Heart left ventricle (tissue), 16 donors: ENCODE results near the gene WDR44. TPM values are rescaled to one million over a fixed set of nuclear protein-coding genes. Genes with fewer than 3 reads are reported as not detected.

Experiments used
- ATAC-seq, 4 donors: fragments of 200-7000 bp; cut with Tn5 transposase; one replicate each; pipeline ENCODE4 v1.9.1; 2020 to 2022; ENCODE audit warnings: moderate library complexity in 4 of 4, mild to moderate bottlenecking in 3 of 4, moderate number of reproducible peaks in 1 of 4
- DNase-seq, 5 donors: peaks; one replicate each; pipeline ENCODE4 v3.0.0-alpha.2; 2020
- H3K27ac ChIP-seq, 12 donors: fragments of 200-600 bp; sonication (generic) in 4 of 12; one replicate each; pipeline versions ENCODE4 v1.5.0 to v1.8.0; 2016 to 2022; ENCODE audit warnings: mild to moderate bottlenecking in 2 of 12
- H3K27me3 ChIP-seq, 9 donors: fragments of 200-600 bp; sonication (generic) in 2 of 9; one replicate each; pipeline versions ENCODE4 v1.5.1 to v1.8.0; 2016 to 2022; ENCODE audit warnings: mild to moderate bottlenecking in 3 of 9
- H3K36me3 ChIP-seq, 9 donors: fragments of 200-600 bp; sonication (generic) in 2 of 9; one replicate each; pipeline versions ENCODE4 v1.5.0 to v1.8.0; 2018 to 2022; ENCODE audit warnings: mild to moderate bottlenecking in 2 of 9
- H3K4me1 ChIP-seq, 12 donors: fragments of 200-600 bp; sonication (generic) in 4 of 12; one replicate each; pipeline versions ENCODE4 v1.5.0 to v1.8.0; 2016 to 2022; ENCODE audit warnings: mild to moderate bottlenecking in 3 of 12
- H3K4me3 ChIP-seq, 12 donors: fragments of 200-600 bp; sonication (generic) in 4 of 12; one replicate each; pipeline versions ENCODE4 v1.5.0 to v1.8.0; 2017 to 2022; ENCODE audit warnings: mild to moderate bottlenecking in 9 of 12, moderate library complexity in 4 of 12
- H3K9me3 ChIP-seq, 12 donors: fragments of 200-600 bp; sonication (generic) in 4 of 12; one replicate each; pipeline versions ENCODE4 v1.5.0 to v1.8.0; 2016 to 2022; ENCODE audit warnings: mild to moderate bottlenecking in 1 of 12
- CTCF ChIP-seq, 12 donors: fragments of 200-600 bp; sonication (generic) in 4 of 12; IDR thresholded peaks; one replicate each; pipeline versions ENCODE4 v1.5.0 to v1.8.0; 2018 to 2022; ENCODE audit warnings: antibody characterized with exemption in 12 of 12, mild to moderate bottlenecking in 5 of 12
- POLR2A ChIP-seq, 2 donors: fragments of 450-650 bp; IDR thresholded peaks; one replicate each; pipeline ENCODE4 v1.6.1; 2017; ENCODE audit warnings: antibody characterized with exemption in 2 of 2, mild to moderate bottlenecking in 2 of 2, moderate library complexity in 2 of 2
- WGBS, 4 donors: extraction: QIAGEN DNeasy Blood & Tissue Kit in 2 of 4; methylation state at CpG; one replicate each; pipeline versions ENCODE4 v1.1.5 to v1.1.7; 2013 to 2018; 5-methylcytosine and 5-hydroxymethylcytosine counted together
- intact Hi-C, 10 donors: fragments of 100-400 bp; cut with DNase I; formaldehyde crosslinking; loops; one replicate each; pipeline versions ENCODE4 v1.11.1 to v1.14.2; 2022
- polyA plus RNA-seq, 2 donors: library from polyadenylated mRNA; stranded (reverse); fragments of 200-250 nt; gene quantifications; one replicate each; pipeline ENCODE4 v1.2.3, GENCODE V29; 2013
- total RNA-seq, 9 donors: library from RNA; depleted of rRNA in 2 of 9; stranded (reverse); fragments of >200 nt in 2 of 9; fragmentation: NEBNext Ultra II Directional in 3 of 9; extraction: Animal tissue kit (Norgen Biotek cat#: 25700) in 3 of 9; gene quantifications; one replicate each; pipeline versions ENCODE4 v1.1.0 to v1.2.4, GENCODE V29; 2016 to 2023
- donor health status: ischemic (EF 13 %, LVEDD 7.1; RV severe dilation, severe dysfunction).
- donor health status: healthy with polysubstance abuse.
- donor health status: DM: no; HTN: yes; CAD: no.
- donor health status: DM: no; HTN: no; CAD: no.
- donor health status: ischemic (EF 25% LVEDD 6.9; RV normal size, moderate dysfunction).
- donor health status: ischemic (EF 25% LVEDD 5.7; RV mildly dilated, moderate dysfunction).
- donor health status: healthy.
- donor health status: DM: yes; HTN: yes; CAD: no.
- donor health status: ischemic (EF 35%, LVEDD 5.7; RV mildly dilated, moderate dysfunction).
- donor health status: nonischemic (EF 11% LVEDD 7.7; RV severe dilation, severe dysfunction).
- donor health status: DM: yes; HTN: yes; CAD: no.
- donor health status: PGD.
- donor health status: ischemic (EF 29% LVEDD 5.4; RV normal size, mild dysfunction).
- donor health status: nonischemic (EF 23%, LVEDD 6.1; RV moderate dilation, normal function).

Gene WDR44
- total and polyA plus RNA-seq, 11 donors, result 3.0 to 18.0 (median 14.3) TPM

- ATAC-seq (no peak), DNase-seq (no peak)
- Histone ChIP-seq H3K36me3 (no peaks in the 10 kb centered on the region), H3K27me3 (peaks cover 0 to 5% (median 0%) of the 10 kb centered on the region in 9 donors), H3K4me1 (no peaks in the 10 kb centered on the region), H3K4me3 (no peak overlapping the region), H3K27ac (no peak overlapping the region), H3K9me3 (no peaks in the 10 kb centered on the region)
- WGBS, 4 donors, result 74 to 87% (median 80%) methylated on average over 4 of the region's 4 CpGs
- intact Hi-C loops, result no loop called here
- TF ChIP-seq POLR2A (IDR thresholded peaks at IDR 0.05) (no peak), CTCF (IDR thresholded peaks at IDR 0.05) (no peak)
Measured at GRCh38 chrX:118324588-118324987, 21.3 kb upstream of the WDR44 start.

GRCh38 chrX:118325453-118325852 is 20.5 kb upstream of the WDR44 start:
- no peaks in the 10 kb centered on the region for H3K36me3 ChIP-seq
- peak in 3 of 12 donors; percentile 15 to 27 (median 17) for TF ChIP-seq CTCF (IDR thresholded peaks at IDR 0.05)
- TF ChIP-seq POLR2A (IDR thresholded peaks at IDR 0.05), result no peak
- H3K4me1 ChIP-seq, result no peaks in the 10 kb centered on the region
- H3K27ac ChIP-seq, result no peak overlapping the region
- whole genome bisulfite sequencing, 4 donors, result 48 to 63% (median 58%) methylated on average over 2 of the region's 2 CpGs
- H3K27me3 ChIP-seq, result peaks cover 0 to 5% (median 0%) of the 10 kb centered on the region in 9 donors
- no peak for DNase-seq
- H3K9me3 ChIP-seq, result no peaks in the 10 kb centered on the region
- ATAC-seq, result no peak
- H3K4me3 ChIP-seq, result no peak overlapping the region
- intact Hi-C loops, result no loop called here

GRCh38 chrX:118329175-118329574 is 16.7 kb upstream of the WDR44 start:
- H3K27me3 ChIP-seq, result peaks cover 0 to 5% (median 0%) of the 10 kb centered on the region in 9 donors
- H3K27ac ChIP-seq, result no peak overlapping the region
- intact Hi-C loops, result no loop called here
- WGBS, 4 donors, result 8 to 31% (median 14%) methylated on average over 3 of the region's 3 CpGs
- H3K4me3 ChIP-seq, result no peak overlapping the region
- ATAC-seq, result peak in 1 of 4 donors; percentile 66
- no peaks in the 10 kb centered on the region for H3K4me1 ChIP-seq
- TF ChIP-seq POLR2A (IDR thresholded peaks at IDR 0.05), result no peak
- TF ChIP-seq CTCF (IDR thresholded peaks at IDR 0.05), result no peak
- no peaks in the 10 kb centered on the region for H3K9me3 ChIP-seq
- no peak for DNase-seq
- H3K36me3 ChIP-seq, result no peaks in the 10 kb centered on the region

GRCh38 chrX:118337687-118338086 is 8.2 kb upstream of the WDR44 start:
- H3K36me3 ChIP-seq, result no peaks in the 10 kb centered on the region
- ATAC-seq (no peak), DNase-seq (no peak)
- intact Hi-C loops, result no loop called here
- no peak for TF ChIP-seq POLR2A (IDR thresholded peaks at IDR 0.05)
- TF ChIP-seq CTCF (IDR thresholded peaks at IDR 0.05), result no peak
- no peak overlapping the region for H3K27ac ChIP-seq
- no peaks in the 10 kb centered on the region for H3K9me3 ChIP-seq
- WGBS, 4 donors, result 69 to 81% (median 75%) methylated on average over 2 of the region's 2 CpGs
- no peak overlapping the region for H3K4me3 ChIP-seq
- H3K27me3 ChIP-seq, result peaks cover 0 to 3% (median 0%) of the 10 kb centered on the region in 9 donors
- H3K4me1 ChIP-seq, result no peaks in the 10 kb centered on the region
